ENCODE data around the gene NUP43.

The NUP43 gene

DNA sequence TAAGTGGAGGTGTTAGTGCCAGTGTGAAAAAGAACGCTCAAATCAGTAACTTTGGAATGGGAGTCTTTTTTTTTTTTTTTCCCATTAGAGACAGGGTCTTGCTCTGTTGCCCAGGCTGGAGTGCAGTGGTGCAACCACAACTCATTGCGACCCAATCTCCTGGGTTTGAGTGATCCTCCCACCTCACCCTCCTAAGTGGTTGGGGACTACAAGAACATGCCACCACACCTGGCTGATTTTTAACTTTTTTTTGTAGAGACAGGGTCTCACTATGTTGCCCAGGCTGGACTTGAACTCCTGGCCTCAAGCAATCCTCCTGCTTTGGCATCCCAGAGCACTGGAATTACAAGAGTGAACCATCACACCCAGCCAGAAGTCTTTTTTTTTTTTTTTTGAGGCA lies 48.2 kb downstream of the NUP43 start:
- Histone ChIP-seq H2AFZ (ENCODE audit: low read length) (no peak overlapping the region), H4K20me1 (ENCODE audit: insufficient read depth, low read length, poor library complexity, severe bottlenecking) (peaks cover 82% of the 10 kb centered on the region), H3K36me3 (ENCODE audit: insufficient read depth, low read length) (peaks cover 78% of the 10 kb centered on the region), H3K4me3 (ENCODE audit: low read length, poor library complexity, severe bottlenecking) (no peak overlapping the region), H3K4me1 (ENCODE audit: insufficient read depth, low read length, poor library complexity, severe bottlenecking) (no peaks in the 10 kb centered on the region), H3K9me3 (ENCODE audit: insufficient read depth, low read depth, low read length) (no peaks in the 10 kb centered on the region), H3K79me2 (ENCODE audit: insufficient read depth, low read length) (peaks cover 93% of the 10 kb centered on the region), H3K9me2 (replicated peaks; ENCODE audit: low read depth, low read length) (no peaks in the 10 kb centered on the region), H3K27me3 (ENCODE audit: insufficient read depth, low read length, poor library complexity, severe bottlenecking) (no peaks in the 10 kb centered on the region), H3K9ac (ENCODE audit: low read depth, low read length, poor library complexity, severe bottlenecking) (no peak overlapping the region), H3K4me2 (ENCODE audit: low read depth, low read length, poor library complexity, severe bottlenecking) (no peak overlapping the region), H3F3A (ENCODE audit: low read depth) (no peaks in the 10 kb centered on the region)
- TF ChIP-seq EZH2phosphoT487 (IDR thresholded peaks at IDR 0.05; ENCODE audit: borderline replicate concordance) = no peak
- TF ChIP-seq, protein P1, sequence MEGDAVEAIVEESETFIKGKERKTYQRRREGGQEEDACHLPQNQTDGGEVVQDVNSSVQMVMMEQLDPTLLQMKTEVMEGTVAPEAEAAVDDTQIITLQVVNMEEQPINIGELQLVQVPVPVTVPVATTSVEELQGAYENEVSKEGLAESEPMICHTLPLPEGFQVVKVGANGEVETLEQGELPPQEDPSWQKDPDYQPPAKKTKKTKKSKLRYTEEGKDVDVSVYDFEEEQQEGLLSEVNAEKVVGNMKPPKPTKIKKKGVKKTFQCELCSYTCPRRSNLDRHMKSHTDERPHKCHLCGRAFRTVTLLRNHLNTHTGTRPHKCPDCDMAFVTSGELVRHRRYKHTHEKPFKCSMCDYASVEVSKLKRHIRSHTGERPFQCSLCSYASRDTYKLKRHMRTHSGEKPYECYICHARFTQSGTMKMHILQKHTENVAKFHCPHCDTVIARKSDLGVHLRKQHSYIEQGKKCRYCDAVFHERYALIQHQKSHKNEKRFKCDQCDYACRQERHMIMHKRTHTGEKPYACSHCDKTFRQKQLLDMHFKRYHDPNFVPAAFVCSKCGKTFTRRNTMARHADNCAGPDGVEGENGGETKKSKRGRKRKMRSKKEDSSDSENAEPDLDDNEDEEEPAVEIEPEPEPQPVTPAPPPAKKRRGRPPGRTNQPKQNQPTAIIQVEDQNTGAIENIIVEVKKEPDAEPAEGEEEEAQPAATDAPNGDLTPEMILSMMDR (conservative IDR thresholded peaks at IDR 0.05; ENCODE audit: low read length) = no peak

GRCh38 chr6:149696901-149697300 lies 49.4 kb downstream of the NUP43 start:
- Histone ChIP-seq H3K4me3 (ENCODE audit: low read length, poor library complexity, severe bottlenecking) (no peak overlapping the region), H3K79me2 (ENCODE audit: insufficient read depth, low read length) (peaks cover 89% of the 10 kb centered on the region), H3F3A (ENCODE audit: low read depth) (no peaks in the 10 kb centered on the region), H3K4me1 (ENCODE audit: insufficient read depth, low read length, poor library complexity, severe bottlenecking) (no peaks in the 10 kb centered on the region), H3K27me3 (ENCODE audit: insufficient read depth, low read length, poor library complexity, severe bottlenecking) (no peaks in the 10 kb centered on the region), H4K20me1 (ENCODE audit: insufficient read depth, low read length, poor library complexity, severe bottlenecking) (peaks cover 77% of the 10 kb centered on the region), H2AFZ (ENCODE audit: low read length) (no peak overlapping the region), H3K4me2 (ENCODE audit: low read depth, low read length, poor library complexity, severe bottlenecking) (no peak overlapping the region), H3K9me2 (replicated peaks; ENCODE audit: low read depth, low read length) (no peaks in the 10 kb centered on the region), H3K9me3 (ENCODE audit: insufficient read depth, low read depth, low read length) (no peaks in the 10 kb centered on the region), H3K36me3 (ENCODE audit: insufficient read depth, low read length) (peaks cover 89% of the 10 kb centered on the region), H3K9ac (ENCODE audit: low read depth, low read length, poor library complexity, severe bottlenecking) (no peak overlapping the region)
- no peak for TF ChIP-seq EZH2phosphoT487 (IDR thresholded peaks at IDR 0.05; ENCODE audit: borderline replicate concordance)
- TF ChIP-seq, protein P1 (conservative IDR thresholded peaks at IDR 0.05; ENCODE audit: low read length) = no peak

GRCh38 chr6:149694921-149695320 lies 51.4 kb downstream of the NUP43 start:
- no peaks in the 10 kb centered on the region for H3K9me3 ChIP-seq (ENCODE audit: insufficient read depth, low read depth, low read length)
- H3F3A ChIP-seq (ENCODE audit: low read depth) = no peaks in the 10 kb centered on the region
- H3K36me3 ChIP-seq (ENCODE audit: insufficient read depth, low read length) = peaks cover 90% of the 10 kb centered on the region
- no peaks in the 10 kb centered on the region for H3K4me1 ChIP-seq (ENCODE audit: insufficient read depth, low read length, poor library complexity, severe bottlenecking)
- H2AFZ ChIP-seq (ENCODE audit: low read length) = no peak overlapping the region
- no peak overlapping the region for H3K4me2 ChIP-seq (ENCODE audit: low read depth, low read length, poor library complexity, severe bottlenecking)
- H4K20me1 ChIP-seq (ENCODE audit: insufficient read depth, low read length, poor library complexity, severe bottlenecking) = peaks cover 71% of the 10 kb centered on the region
- no peak for TF ChIP-seq EZH2phosphoT487 (IDR thresholded peaks at IDR 0.05; ENCODE audit: borderline replicate concordance)
- TF ChIP-seq, protein P1 (conservative IDR thresholded peaks at IDR 0.05; ENCODE audit: low read length) = no peak
- no peak overlapping the region for H3K9ac ChIP-seq (ENCODE audit: low read depth, low read length, poor library complexity, severe bottlenecking)
- no peaks in the 10 kb centered on the region for H3K27me3 ChIP-seq (ENCODE audit: insufficient read depth, low read length, poor library complexity, severe bottlenecking)
- H3K79me2 ChIP-seq (ENCODE audit: insufficient read depth, low read length) = peaks cover 81% of the 10 kb centered on the region
- H3K9me2 ChIP-seq (replicated peaks; ENCODE audit: low read depth, low read length) = no peaks in the 10 kb centered on the region
- H3K4me3 ChIP-seq (ENCODE audit: low read length, poor library complexity, severe bottlenecking) = no peak overlapping the region
